Psoas muscle (tissue), 8 donors: ENCODE data around the gene C1orf50. TPM values are rescaled to one million over a fixed set of nuclear protein-coding genes. Genes with fewer than 3 reads are reported as not detected.

Experiments used
- ATAC-seq, 4 donors: fragments of 200-7000 bp; cut with Tn5 transposase; one replicate each; pipeline ENCODE4 v1.9.1; 2020; ENCODE audit warnings: moderate library complexity in 3 of 4, mild to moderate bottlenecking in 2 of 4
- DNase-seq, 2 donors: peaks; one replicate each; pipeline ENCODE4 v3.0.0-alpha.2; 2020
- H3K27ac ChIP-seq: fragments of 200-600 bp; one replicate; pipeline ENCODE4 v1.8.0; 2022
- H3K27me3 ChIP-seq, 3 donors: fragments of 200-600 bp in 1 of 3; one replicate each; pipeline versions ENCODE4 v1.6.1 to v1.8.0; 2013 to 2022; ENCODE audit warnings: low read length in 2 of 3, mild to moderate bottlenecking in 2 of 3, moderate library complexity in 1 of 3; ENCODE audit not compliant: insufficient read depth in 3 of 3
- H3K36me3 ChIP-seq, 2 donors: fragments of 200-600 bp in 1 of 2; one replicate each; pipeline versions ENCODE4 v1.6.1 to v1.8.0; 2013 to 2022; ENCODE audit warnings: low read depth in 1 of 2, mild to moderate bottlenecking in 1 of 2, moderate library complexity in 1 of 2; ENCODE audit not compliant: insufficient read depth in 1 of 2
- H3K4me1 ChIP-seq: fragments of 200-600 bp; one replicate; pipeline ENCODE4 v1.8.0; 2022
- H3K4me3 ChIP-seq: fragments of 200-600 bp; one replicate; pipeline ENCODE4 v1.8.0; 2022; ENCODE audit warnings: mild to moderate bottlenecking
- H3K9me3 ChIP-seq: fragments of 200-600 bp; one replicate; pipeline ENCODE4 v1.8.0; 2022
- CTCF ChIP-seq: fragments of 200-600 bp; IDR thresholded peaks from one replicate; pipeline ENCODE4 v1.8.0; 2022; ENCODE audit warnings: antibody characterized with exemption
- WGBS, 3 donors: extraction: QIAGEN DNeasy Blood & Tissue Kit; methylation state at CpG; one replicate each; pipeline versions ENCODE4 v1.1.6 to v1.1.7; 2013; 5-methylcytosine and 5-hydroxymethylcytosine counted together
- intact Hi-C, 2 donors: fragments of 100-400 bp; cut with DNase I; formaldehyde crosslinking; loops; one replicate each; pipeline versions ENCODE4 v1.11.0 to v1.14.2; 2022
- polyA plus RNA-seq, 3 donors: library from polyadenylated mRNA; stranded (reverse); fragments of 200-250 nt; gene quantifications; one replicate each; pipeline ENCODE4 v1.2.3, GENCODE V29; 2013
- total RNA-seq, 4 donors: library from RNA; stranded (reverse); fragmentation: NEBNext Ultra II Directional in 2 of 4; extraction: Animal tissue kit (Norgen Biotek cat#: 25700) in 2 of 4; gene quantifications; one replicate each; pipeline versions ENCODE4 v1.2.1 to v1.2.4, GENCODE V29; 2021 to 2023
- donor health status: healthy with polysubstance abuse.
- donor health status: DM: no; HTN: no; CAD: no; lungs with moderate emphysema.
- donor health status: Bipolar disorder and iron deficiency.
- donor health status: healthy.
- donor health status: DM: yes; HTN: yes; CAD: no.
- donor health status: DM: no; HTN: no; CAD: no.
- donor health status: DM: no; HTN: no; CAD: no.
- donor health status: DM: yes; HTN: yes; CAD: no.

The C1orf50 gene
- total and polyA plus RNA-seq, 7 donors = 2.5 to 10.2 (median 7.5) TPM

GRCh38 chr1:42745851-42746250 lies 21.2 kb upstream of the C1orf50 start:
- H3K4me3 ChIP-seq = no peak overlapping the region
- peaks cover 0 to 45% of the 10 kb centered on the region in 2 donors for H3K36me3 ChIP-seq
- no peaks in the 10 kb centered on the region for H3K9me3 ChIP-seq
- no peak for TF ChIP-seq CTCF
- 30 to 43% (median 32%) methylated on average over 8 of the region's 8 CpGs for WGBS, 3 donors
- no peaks in the 10 kb centered on the region for H3K27me3 ChIP-seq
- intact Hi-C loops = loop anchor here (2.0 to 10.0 kb wide), 4 partner anchors 167 to 599 kb away; partner anchors contain the start of gene GUCA2B (in 1 of the 2)
- no peaks in the 10 kb centered on the region for H3K4me1 ChIP-seq
- H3K27ac ChIP-seq = no peak overlapping the region
- ATAC-seq (peak in 3 of 4 donors; percentile 25 to 70 (median 60)), DNase-seq (peak in 1 of 2 donors; percentile 30)

- Histone ChIP-seq H3K36me3 (peaks cover 0 to 47% of the 10 kb centered on the region in 2 donors), H3K9me3 (no peaks in the 10 kb centered on the region), H3K4me1 (no peaks in the 10 kb centered on the region), H3K27me3 (no peaks in the 10 kb centered on the region), H3K4me3 (no peak overlapping the region), H3K27ac (no peak overlapping the region)
- WGBS, 3 donors = 91 to 93% (median 92%) methylated on average over 12 of the region's 12 CpGs
- intact Hi-C loops = loop anchor here (2.0 to 10.0 kb wide), 4 partner anchors 168 to 599 kb away; partner anchors contain the start of gene GUCA2B (in 1 of the 2)
- DNase-seq = peak in 1 of 2 donors; percentile 25
- peak in 1 of 4 donors; percentile 8 for ATAC-seq
- no peak for TF ChIP-seq CTCF
These were observed 20.5 kb upstream of the C1orf50 start for GRCh38 chr1:42746436-42747105.

- Histone ChIP-seq H3K9me3 (no peaks in the 10 kb centered on the region), H3K4me1 (no peaks in the 10 kb centered on the region), H3K27ac (no peak overlapping the region), H3K36me3 (peaks cover 0 to 52% of the 10 kb centered on the region in 2 donors), H3K4me3 (no peak overlapping the region), H3K27me3 (no peaks in the 10 kb centered on the region)
- 60 to 69% (median 64%) methylated on average over 14 of the region's 14 CpGs for WGBS, 3 donors
- intact Hi-C loops = loop anchor here (2.0 to 10.0 kb wide), 4 partner anchors 168 to 600 kb away; partner anchors contain the start of gene GUCA2B (in 1 of the 2)
- TF ChIP-seq CTCF = peak; percentile 50
- ATAC-seq = peak; percentile 61 to 74 (median 65)
- peak in 1 of 2 donors; percentile 72 for DNase-seq
These were observed 19.9 kb upstream of the C1orf50 start for GRCh38 chr1:42747125-42747524.

GRCh38 chr1:42748021-42748420 lies 19.0 kb upstream of the C1orf50 start:
- 80 to 89% (median 82%) methylated on average over 10 of the region's 10 CpGs for WGBS, 3 donors
- intact Hi-C loops = loop anchor here (5.0 to 10.0 kb wide), 3 partner anchors 171 to 601 kb away; partner anchors contain the start of gene GUCA2B (in 1 of the 2)
- no peak overlapping the region for H3K27ac ChIP-seq
- no peaks in the 10 kb centered on the region for H3K4me1 ChIP-seq
- no peak for ATAC-seq
- TF ChIP-seq CTCF = no peak
- peak in 1 of 2 donors; percentile 12 for DNase-seq
- H3K4me3 ChIP-seq = no peak overlapping the region
- H3K36me3 ChIP-seq = peaks cover 3 to 61% of the 10 kb centered on the region in 2 donors
- H3K9me3 ChIP-seq = no peaks in the 10 kb centered on the region
- H3K27me3 ChIP-seq = no peaks in the 10 kb centered on the region
